ENCODE data around the gene SLC14A1.
"Not testable (repeated sequence)": the region's sequence is repeated elsewhere in the genome, so short reads cannot be mapped to it uniquely, and the experiment has no call there.

Gene SLC14A1

DNA sequence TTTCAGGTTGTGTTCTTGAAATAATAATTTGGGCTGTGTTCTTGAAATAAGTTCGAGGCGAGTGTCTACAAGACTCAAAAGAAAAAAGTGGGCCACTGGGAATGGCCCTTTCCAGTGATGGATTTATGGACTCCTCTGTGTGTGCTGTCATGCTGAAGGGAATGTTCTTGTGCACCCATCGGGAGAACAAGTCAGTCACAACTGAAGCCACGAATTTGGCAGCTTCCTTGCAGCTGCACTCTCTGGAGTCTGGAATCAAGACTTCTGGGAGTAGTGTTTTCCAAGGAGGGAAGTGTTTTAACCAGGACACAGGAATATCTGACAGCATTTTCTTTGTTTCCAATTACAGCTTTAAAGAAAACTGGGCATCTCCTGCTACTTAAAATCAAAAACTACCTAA lies 620 bp downstream of the SLC14A1 start:
- no peak for DNase-seq

DNA sequence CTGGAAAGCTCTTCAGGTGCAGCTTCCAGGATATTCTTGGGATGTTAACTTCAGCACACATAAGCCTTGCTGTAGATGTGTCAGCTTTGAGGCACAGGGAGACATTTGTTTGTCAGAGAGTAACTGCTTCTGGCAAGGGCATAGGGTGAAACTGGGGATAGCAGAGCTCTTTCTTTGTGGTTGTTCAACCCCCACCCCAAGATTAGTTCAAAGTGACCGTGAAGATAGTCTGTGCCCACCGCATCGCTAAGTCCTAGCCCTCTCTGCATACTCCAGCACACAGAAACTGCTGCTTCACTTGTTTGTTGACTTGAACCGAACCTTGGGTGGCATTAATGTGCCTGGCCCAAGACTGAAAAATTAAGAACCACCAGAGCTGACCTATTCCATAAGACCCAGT lies 1.4 kb downstream of the SLC14A1 start:
- DNase-seq, result no peak

GRCh38 chr18:45726603-45727002 lies 2.6 kb downstream of the SLC14A1 start:
- DNase-seq, result no peak

- DNase-seq, result no peak
Observed at GRCh38 chr18:45727068-45727467, 3.1 kb downstream of the SLC14A1 start.

- DNase-seq, result no peak
Observed at GRCh38 chr18:45728336-45729010, 4.5 kb downstream of the SLC14A1 start.

DNA sequence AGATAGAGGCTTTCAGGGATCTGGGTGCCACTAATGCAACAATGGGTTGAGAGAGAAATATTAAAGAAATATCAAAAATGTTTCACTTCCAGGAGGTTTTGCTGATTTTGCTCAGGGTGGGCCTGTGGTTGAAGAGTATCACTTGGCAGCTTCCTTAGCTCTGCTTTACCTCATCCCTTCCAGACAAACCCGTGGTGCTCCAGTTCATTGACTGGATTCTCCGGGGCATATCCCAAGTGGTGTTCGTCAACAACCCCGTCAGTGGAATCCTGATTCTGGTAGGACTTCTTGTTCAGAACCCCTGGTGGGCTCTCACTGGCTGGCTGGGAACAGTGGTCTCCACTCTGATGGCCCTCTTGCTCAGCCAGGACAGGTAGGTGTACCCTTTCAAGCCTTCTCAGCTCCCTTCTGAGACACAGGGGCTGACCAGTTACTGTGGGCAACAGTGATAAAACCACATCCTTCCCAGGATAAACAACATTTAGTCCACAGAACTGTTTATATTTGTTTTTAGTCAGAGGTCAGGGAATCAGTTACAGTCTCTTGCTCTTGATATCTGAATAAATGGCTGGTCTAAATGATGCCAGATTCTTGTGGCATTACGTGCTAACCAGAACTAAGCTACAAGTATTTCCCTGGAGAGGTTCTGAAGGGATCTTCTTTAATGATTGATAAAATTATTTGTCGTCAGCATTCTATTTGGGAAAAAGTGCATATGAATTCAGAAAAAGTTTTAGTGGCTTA lies 7.0 kb downstream of the SLC14A1 start:
- no peak for DNase-seq

DNA sequence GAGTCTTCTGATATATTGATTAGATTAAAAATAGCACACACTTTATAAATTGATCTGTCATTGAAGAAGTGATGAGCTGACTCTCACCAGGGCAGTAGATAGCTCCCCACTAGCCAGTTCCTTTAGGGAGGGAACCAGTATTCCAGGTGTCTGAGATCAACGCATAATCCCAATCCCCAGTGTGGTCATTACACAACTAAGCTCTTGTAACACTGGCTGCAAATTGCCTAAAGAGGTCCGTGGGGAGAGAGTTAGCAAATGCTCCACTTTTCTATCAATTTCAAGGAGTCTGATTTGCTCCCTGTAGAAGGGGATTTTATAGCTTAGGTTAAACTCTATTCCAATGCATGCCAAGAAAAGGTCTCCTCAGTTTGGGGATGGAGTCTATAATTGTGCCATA lies 7.7 kb downstream of the SLC14A1 start:
- DNase-seq, result no peak

DNA sequence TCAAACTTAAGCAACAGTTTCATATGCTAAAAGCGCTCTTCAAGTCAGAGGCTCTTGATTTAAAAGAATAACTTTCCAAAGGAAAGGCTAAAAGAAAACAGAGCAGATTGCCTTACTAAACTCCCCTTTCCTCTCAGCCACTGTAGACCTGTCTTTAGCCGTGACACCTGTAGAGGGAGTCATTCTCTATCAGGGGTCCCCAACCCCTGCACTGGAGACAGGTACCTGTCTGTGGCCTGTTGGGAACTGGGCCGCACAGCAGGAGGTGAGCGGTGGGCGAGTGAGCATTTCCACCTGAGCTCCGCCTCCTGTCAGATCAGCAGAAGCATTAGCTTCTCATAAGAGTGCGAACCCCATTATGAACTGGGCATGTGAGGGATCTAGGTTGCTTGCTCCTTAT lies 9.6 kb downstream of the SLC14A1 start:
- no peak for DNase-seq

- DNase-seq, result no peak
Observed at GRCh38 chr18:45734505-45734904, 10.5 kb downstream of the SLC14A1 start.

- no peak for DNase-seq
Observed at GRCh38 chr18:45734944-45735343, 11.0 kb downstream of the SLC14A1 start.

DNA sequence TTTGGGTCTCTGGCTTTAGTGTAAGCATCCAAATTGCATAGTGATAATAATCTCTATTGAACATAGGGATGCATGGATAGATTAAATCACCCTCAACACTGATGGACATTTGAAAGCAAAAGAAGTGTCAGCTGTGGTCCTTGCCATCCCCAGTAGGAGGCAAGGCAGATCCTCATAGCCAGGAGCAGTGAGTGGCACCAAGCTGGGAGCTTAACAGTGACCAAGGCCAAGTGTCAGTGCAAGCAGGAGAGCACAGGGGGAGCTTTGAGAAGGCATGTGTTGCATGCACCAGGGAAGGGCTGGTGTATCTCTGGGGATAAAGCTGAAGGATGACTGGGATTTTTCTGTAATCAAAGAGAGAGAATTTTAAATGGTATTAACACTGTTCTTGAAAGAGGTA lies 14.7 kb downstream of the SLC14A1 start:
- DNase-seq, result no peak

GRCh38 chr18:45739268-45739667 lies 15.3 kb downstream of the SLC14A1 start:
- no peak for DNase-seq

- DNase-seq, result no peak
Observed at GRCh38 chr18:45739848-45740247, 15.9 kb downstream of the SLC14A1 start.

DNA sequence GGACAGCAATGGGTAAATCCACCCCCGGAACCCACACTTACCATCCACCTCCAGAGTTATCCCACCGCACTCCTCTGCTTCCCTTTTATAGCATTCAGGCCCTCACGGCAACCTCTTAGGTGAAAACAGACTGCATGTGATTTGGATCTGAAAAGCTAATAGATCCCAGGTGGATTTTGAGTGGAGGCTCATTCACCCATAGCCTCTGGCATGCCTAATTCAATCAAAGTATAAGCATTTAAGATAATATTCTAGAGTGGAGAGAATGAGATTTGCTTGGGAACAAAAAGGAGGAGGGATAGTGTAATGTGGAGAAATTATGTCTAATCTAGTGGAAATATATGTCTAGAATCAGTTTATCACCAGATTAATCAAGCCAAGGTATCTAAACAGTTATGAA lies 17.1 kb downstream of the SLC14A1 start:
- no peak for DNase-seq

GRCh38 chr18:45745817-45746461 lies 22.0 kb downstream of the SLC14A1 start:
- DNase-seq, result no peak

- DNase-seq, result no peak
Observed at GRCh38 chr18:45748501-45748900, 24.5 kb downstream of the SLC14A1 start.

DNA sequence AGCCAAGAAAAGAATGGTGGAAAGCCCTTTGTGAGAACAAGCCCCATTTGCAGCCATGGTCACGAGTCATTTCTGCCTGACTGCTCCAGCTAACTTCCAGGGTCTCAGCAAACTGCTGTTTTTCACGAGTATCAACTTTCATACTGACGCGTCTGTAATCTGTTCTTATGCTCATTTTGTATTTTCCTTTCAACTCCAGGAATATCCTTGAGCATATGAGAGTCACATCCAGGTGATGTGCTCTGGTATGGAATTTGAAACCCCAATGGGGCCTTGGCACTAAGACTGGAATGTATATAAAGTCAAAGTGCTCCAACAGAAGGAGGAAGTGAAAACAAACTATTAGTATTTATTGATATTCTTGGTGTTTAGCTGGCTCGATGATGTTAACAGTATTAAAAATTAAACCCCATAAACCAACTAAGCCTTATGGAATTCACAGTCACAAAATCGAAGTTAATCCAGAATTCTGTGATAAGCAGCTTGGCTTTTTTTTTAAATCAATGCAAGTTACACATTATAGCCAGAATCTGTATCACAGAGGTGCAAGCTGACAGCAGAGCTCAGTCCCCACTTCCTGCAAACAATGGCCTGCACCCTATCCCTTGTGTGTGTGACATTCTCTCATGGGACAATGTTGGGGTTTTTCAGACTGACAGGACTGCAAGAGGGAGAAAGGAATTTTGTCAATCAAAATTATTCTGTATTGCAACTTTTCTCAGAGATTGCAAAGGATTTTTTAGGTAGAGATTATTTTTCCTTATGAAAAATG lies 26.1 kb downstream of the SLC14A1 start:
- DNase-seq, result no peak

DNA sequence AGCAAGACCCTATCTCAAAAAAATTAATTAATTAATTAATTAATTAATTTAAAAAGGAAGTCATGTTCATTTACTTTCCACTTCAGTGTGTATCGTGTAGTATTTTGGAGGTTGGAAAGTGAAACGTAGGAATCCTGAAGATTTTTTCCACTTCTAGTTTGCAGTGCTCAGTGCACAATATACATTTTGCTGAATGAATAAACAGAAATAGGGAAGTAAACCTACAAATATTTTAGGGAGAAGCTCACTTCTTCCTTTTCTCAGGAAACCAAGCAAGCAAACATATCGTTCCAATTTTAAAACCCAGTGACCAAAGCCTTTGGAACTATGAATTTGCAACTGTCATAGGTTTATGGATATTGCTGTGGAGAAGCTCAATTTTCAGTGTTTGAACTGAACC lies 27.8 kb downstream of the SLC14A1 start:
- DNase-seq, result no peak

DNA sequence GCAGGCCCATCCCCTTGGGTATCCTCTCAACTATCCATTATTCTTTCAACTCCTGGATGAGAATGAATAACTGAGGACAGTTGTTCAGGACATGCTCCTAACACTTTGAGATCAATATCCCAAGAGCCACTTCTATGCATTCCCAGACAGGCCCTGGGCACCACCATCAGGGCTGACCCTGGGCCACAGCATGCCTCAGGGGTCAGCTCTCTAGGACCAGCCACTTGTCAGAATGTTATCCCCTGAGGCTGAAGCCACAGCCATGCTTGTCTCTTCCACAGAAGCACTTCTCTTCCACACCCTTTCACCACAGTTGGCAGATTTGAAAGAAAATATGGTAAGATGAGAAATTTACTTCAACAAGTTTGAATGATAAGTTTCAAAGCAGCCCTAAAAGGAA lies 28.7 kb downstream of the SLC14A1 start:
- DNase-seq, result no peak

DNA sequence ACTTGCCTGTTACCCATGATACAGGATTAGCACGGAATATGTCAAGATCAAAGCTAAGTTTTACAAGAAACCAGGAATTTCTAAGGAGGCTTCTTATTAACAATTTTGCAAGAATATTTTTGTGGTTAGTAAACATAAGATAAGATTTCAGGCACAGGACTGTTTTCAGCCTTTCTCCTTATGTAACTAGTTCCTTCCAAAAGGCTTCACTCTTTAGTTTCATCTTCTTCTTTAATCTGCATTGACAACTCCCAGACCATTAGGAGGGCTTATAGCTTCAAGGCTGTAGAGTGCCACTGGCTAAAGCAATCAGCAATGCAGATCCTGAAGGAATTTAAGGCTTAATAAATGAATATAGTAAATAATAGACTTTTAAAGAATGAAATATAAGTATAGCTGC lies 29.3 kb downstream of the SLC14A1 start:
- no peak for DNase-seq

DNA sequence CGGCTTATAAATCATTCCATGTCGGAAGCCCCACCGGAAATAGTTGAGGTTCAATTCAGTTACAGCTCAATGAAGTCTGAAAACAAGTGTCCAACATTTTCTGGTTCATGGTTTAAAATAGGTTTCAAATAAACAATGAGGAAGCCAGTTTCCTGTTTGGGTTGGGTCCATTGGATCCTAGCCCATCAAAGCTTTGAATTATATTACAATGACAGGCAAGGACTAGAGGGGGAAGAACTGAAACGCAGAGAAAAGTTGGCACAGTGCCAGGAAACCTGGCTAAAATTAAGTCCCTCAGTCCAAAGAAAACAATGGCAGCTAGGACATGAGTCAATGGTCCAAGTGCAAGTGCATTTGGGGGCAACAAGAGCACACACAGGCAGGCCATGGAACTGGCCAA lies 32.0 kb downstream of the SLC14A1 start:
- DNase-seq, result no peak

GRCh38 chr18:45757005-45757404 lies 33.0 kb downstream of the SLC14A1 start:
- DNase-seq, result no peak

GRCh38 chr18:45757644-45758043 lies 33.7 kb downstream of the SLC14A1 start:
- DNase-seq, result not testable (repeated sequence)

Data from GDM1 (cell line).